ENCODE measurements around the gene DAPL1. TPM values are rescaled to one million over a fixed set of nuclear protein-coding genes. Genes with fewer than 3 reads are reported as not detected.

The DAPL1 gene
- total RNA-seq, 1 donor from 2014 or later: not detected

DNA sequence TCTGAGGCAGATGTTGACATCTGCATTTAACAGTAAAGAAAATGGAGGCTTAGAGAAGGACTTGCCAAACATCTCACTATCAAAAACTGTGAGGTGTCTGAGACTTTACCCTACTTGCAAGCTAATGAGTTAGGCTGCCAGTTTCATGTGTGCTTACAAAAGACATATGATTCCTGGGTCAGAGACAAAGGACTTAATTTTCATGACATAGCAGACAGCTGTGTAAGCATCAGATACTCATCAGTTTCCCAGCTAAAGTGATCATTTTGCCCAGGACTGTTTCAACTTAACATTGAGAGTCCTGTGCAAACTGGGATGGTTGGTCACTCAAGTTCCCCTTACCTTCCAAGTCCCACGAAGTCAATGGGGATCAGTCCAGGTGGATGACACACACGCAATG, 18.9 kb upstream of the DAPL1 start:
- intact Hi-C loops (cut with micrococcal nuclease): no loop called here

DNA sequence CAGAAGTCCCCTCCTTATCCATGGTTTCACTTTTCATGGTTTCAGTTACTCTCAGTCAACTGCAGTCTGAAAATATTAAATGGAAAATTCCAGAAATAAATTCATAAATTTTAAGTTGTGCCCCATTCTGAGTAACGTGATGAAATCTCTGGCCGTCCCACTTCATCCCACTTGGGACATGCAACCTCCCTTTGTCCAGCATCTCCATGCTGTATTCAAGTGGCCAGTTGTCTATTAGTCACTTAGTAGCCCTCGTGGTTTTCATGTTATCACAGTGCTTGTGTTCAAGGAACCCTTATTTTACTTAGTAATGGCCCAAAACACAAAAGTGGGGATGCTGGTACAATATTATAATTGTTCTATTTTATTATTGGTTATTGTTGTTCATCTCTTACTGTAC, 18.0 kb upstream of the DAPL1 start:
- intact Hi-C loops (cut with micrococcal nuclease): no loop called here

DNA sequence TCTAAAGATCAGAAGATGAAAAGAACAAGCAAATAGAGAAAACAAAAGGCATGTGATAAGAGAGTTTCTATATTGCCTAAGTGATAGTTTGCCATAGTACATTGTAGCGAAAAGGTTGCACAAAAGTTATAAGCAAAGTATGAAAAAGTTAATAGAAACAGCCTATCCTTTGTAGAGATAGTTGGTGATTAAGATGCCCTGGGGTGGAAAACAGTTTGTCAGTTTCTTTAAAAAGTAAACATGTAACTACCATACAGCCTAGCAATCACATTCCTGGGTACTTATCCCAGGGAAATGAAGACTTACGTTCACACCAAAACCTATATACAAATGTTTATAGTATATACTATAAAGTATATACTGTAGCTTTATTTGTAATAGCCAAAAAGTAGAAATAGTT, 16.9 kb upstream of the DAPL1 start:
- intact Hi-C loops (cut with micrococcal nuclease): no loop called here

DNA sequence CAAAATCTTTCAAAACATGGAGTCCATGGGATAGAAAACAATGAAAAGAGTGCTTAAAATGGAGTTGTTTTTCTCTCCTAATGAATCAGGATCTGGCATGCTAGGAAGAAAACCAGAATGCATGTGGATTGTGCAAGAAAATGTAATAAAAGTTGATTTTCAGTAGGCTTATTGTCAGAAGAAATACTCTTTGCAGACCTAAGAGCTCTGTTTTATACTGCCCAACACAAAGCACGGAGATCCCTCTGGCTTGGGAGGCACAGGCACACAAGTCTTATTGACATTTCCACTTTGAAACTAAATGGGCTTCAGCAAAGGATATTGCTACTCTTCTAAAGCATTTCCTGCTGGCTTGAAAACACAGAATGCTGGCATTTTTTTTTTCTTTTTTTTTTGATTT, 15.5 kb upstream of the DAPL1 start:
- intact Hi-C loops (cut with micrococcal nuclease): no loop called here

DNA sequence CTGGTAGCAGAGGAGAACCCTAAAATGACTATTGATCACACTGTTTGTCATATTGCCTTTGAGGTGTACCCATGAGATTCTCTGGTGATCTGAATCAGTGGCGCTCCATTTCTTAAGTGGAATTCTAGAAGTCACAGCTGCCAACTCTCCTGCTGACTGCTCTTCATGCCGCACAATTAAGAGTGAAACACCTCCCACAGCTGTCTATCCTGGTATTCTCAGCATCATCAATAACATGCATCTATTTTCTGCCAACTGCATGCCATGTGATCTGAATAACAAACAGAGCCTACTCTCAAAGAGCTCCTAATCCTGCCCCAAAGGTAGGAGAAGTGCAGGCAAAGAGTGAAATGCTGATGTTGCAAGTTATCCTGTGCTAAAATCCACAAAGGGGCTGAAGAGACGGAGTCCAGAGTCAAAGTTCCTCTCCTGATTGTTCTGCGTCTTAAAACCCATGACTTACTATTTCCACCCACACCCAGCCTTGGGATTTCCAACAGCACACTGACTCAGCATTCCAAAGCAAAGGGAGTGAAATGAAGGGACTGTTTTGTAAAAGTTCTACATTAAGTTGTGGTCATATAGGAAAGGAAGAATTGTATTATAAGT, 13.7 kb upstream of the DAPL1 start:
- intact Hi-C loops (cut with micrococcal nuclease): no loop called here

DNA sequence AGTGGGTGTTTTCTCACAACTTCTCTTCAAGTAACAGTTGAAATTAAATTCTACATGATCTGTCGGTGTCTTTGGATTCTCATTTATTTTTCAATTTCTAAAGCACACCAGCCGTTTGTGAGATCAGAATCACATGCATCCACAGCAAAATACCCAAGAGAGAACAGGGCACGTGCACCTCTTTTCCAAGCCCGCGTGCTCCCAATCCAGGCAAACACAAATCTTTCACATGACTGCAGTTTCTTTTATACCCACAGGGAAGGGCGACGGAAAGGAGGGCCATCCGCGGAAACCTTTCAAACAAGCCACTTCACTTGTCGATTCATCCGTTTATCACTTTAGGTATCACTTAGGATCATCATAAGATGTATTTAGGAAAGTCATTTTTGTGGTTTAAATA, 13.0 kb upstream of the DAPL1 start:
- intact Hi-C loops (cut with micrococcal nuclease): no loop called here

DNA sequence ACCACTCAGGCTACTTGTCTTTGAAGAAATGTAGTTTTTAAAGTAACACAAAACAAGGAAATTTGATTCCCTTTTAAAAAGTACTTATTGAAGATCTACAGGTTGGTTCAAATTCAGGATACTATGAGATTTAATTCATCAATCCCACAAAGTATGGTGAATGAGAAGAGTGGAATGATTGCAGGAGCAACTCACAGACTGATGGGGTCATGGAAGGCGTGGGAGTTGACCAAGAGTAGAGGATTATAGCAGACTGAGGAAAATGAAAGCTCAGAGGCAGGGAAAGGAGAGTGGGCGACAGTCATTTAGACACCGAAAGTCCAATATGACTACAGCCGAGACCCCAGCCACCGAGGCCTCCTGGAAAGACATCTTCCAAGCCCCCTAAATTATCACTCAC, 12.5 kb upstream of the DAPL1 start:
- intact Hi-C loops (cut with micrococcal nuclease): no loop called here

DNA sequence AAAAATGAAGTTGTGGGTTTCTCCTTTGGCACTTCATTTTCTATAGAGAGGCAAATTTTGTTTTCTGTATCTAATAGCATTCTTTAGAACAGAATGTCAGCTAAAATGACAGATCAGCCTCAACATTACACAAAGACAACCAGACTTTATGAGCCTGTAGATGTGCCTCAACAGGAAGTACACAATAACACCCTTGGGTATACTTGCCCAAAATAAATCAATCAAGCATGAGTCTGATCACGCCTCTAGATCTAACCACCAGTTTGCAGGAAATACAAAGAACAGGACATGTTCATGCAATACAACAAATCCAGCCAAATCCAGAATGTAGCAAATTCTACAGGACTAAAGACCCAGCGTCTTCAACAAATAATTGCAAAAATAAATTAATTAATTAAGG, 11.2 kb upstream of the DAPL1 start:
- intact Hi-C loops (cut with micrococcal nuclease): no loop called here

DNA sequence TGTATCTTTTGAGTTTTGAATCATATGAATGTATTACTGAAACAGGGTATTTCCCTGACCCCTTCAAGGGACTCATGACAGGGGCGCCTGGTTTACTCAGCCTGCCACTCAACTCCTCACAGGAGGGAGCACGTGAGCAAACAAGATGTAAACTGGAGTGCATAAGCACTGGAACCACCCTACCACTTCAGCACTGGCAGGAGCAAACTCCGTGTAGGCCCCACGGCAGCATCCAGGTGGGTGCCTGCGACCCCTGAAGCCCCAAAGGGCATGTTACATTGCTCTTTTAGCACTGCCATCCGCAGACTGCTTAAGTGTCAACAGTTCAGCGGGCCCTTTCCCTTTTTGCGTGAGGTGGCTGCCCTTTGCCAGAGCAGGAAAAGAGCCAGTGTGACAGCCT, 8.2 kb upstream of the DAPL1 start:
- intact Hi-C loops (cut with micrococcal nuclease): no loop called here

DNA sequence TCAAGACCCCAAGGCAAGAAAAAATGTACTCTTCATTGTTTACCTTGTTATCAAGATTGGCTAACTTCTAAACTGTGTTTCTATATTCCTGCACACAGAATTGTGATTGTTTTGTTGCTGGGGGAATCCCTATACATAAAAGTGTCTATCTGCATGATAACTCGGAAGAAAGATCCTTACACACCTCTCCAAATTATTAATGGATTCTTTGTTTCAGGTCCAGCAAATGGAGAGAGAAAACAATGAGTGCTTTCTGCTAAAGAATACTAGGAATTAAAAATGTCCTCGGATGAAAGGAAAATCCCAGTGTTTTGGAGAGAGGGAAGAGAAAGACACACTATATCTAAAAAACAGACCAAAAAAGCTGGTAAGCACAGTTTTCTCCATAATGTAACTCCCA, 6.2 kb upstream of the DAPL1 start:
- intact Hi-C loops (cut with micrococcal nuclease): no loop called here

DNA sequence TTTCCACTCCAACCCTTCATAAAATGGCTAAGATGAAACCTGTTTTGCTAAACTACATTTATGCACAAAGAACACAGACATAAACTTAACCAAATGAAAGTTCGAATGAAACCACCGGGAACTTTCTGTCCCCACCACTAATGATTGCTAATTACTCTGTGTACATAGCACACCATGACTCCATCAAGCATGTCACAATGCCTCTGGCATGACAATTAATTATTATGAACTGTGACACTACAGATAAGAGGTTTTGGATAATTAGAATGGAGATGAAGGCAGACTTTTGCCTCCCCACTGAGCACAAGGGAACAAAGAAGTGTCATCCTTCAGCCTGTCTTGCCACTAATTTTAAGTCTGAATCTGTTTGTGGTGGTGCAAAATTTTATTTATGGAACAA, 1.5 kb downstream of the DAPL1 start:
- intact Hi-C loops (cut with micrococcal nuclease): no loop called here

DNA sequence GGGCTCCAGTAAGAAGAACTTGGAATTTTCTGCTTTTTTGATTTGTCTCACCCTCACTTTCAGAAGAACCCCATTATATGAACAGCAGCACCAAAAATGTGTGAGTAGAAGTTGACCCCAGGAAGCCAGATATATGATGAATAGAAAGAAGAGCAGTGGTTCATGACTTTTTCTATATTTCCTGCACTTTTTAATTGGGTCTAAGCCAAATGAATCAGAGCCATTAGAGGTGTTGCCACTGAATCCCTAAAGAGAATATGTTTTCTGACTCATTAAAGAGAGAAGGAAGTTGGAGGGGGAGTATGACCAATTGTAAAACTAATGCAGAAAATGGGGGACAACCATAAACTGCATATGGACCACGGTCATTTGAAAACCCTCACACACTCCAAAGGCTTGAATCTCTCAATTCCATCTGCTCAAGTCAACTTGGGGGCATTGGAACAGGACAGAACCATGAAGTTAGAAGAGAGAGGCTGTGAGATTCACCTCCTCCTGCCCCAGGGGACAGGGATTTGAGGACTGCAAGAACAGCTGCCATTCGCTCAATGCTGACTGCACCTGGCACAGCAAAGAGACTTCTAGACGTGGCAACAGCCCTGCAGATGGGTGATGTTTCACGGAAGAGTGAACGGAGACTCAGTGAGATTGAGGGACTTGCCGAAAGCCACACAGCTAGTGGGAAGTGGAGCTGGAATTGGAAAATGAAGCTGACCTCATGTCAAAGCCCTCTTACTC, 3.0 kb downstream of the DAPL1 start:
- intact Hi-C loops (cut with micrococcal nuclease): no loop called here

DNA sequence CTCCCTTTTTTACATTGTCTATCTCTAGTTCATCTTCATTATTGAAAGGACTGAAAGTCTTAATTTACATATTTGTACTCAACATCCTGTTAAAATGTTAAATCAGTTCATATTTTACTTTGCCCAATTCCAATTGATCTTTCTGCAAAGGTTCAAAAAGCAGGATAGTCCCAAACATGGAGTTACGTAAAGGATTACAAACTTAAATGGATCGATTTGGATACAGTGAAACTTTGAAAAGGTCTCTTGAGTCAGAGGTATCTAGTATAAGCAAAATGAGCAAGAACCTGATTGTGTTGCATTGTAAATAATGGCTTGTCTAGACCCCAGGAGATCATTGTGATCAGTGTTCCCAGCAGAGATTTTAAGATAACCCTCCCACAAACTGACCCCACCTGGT, 4.1 kb downstream of the DAPL1 start:
- intact Hi-C loops (cut with micrococcal nuclease): no loop called here

DNA sequence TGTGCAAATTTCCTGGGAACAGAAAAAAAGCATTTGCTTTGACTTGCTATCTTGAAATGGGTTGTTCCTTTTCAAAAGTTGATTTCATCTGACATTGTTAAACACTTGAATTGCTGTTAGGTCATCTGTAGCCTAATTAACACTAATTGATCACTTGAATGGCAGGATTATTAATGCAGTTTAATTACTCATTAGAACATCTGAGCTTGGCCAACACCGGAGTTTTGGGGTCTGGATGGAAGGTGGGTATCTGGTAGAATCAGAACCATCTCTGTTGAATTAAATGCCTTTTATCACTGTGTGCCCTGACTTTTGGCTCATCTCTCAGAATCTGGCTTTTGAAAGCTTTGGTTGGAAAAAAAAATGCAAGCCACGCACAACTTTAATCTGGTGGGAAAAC, 8.4 kb downstream of the DAPL1 start:
- intact Hi-C loops (cut with micrococcal nuclease): no loop called here

DNA sequence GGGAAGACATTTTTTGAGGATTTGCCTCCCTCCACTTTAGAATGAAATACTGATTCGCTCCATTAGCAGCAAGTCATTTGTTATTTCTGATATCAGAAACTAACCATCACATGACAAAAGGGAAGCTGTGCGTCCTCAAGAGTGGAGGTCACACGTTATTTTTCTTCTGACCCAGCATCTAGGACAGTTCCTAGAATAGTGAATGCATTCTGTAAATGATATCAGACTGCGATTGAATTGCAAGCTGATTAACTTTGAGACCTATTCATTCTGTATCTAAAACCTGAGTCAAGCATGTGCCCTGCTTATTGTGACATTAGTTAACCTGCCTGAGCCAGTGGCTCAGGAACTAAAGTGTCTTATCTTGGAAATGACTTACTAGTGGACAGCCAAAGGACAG, 10.1 kb downstream of the DAPL1 start:
- intact Hi-C loops (cut with micrococcal nuclease): no loop called here

DNA sequence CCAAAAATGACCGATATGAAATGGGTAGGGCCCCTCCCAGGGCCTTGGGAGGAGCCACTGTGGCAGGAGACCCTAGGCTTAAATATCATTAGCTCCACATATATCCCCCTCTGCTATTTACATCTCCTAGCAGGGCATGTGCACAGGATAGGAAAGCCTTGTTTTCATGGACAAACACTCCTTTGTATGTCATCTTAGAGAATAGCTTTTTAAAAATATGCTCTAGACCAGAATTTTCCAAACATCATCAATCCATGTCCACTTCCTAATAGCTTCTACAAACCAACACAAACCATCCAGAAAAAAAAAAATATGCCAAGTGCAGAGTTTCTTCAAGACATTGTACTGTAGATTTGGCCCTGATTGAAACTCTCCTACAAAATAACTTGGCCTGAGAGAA, 10.8 kb downstream of the DAPL1 start:
- intact Hi-C loops (cut with micrococcal nuclease): no loop called here

DNA sequence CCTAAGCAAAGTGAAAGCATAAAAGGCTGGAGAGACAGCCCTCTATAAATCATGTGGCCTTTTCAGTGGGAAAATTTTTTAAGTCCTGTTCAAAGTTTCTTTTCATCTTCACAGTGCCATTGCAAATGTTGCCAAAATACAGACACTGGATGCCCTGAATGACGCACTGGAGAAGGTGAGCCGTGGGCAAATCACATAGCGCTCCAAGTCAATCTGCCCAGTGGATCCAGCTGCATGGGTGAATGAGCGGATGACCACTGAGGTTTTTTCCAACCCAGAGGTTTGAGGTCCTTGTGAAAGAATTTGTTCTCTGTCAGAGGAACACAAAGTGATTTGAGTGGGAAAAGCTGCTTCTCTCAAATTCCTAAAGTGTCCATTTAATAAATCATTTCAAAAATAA, 11.8 kb downstream of the DAPL1 start:
- intact Hi-C loops (cut with micrococcal nuclease): no loop called here

DNA sequence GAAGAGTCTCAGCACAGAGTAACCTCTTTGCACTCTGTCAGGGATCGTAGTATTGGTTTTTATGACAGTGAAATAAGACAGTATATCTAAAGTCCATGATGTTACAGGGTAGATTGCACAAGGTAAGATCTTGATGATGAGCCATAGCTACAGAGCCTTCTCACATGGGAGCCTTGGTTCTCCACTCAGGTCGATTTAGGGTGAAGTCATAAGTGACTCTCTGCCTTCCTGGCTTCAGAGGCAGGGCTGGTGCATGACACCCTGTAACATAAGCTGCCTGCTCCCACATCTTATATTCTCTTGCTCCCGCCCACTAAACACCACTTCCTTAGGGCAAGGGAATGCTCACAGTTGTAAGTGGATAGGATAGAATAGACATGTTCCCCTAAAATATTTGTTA, 13.3 kb downstream of the DAPL1 start:
- intact Hi-C loops (cut with micrococcal nuclease): no loop called here

DNA sequence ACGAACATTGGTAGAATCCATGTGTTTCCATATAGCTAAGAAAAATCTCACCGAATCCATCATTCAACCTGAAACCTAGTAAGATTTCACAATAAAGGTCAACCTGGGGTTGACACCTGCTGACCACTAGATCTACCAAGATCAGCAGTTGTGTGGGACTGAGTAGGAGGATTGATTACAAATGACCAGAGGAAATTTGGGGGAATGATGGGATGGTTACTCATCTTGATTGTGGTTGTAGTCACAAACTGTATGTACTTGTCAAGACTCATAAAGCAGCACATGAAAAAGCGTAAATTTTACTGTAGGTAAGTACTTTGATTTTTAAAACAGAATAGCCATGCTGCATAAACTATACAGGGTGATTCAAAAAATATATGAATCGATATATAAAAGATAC, 14.7 kb downstream of the DAPL1 start:
- intact Hi-C loops (cut with micrococcal nuclease): no loop called here

DNA sequence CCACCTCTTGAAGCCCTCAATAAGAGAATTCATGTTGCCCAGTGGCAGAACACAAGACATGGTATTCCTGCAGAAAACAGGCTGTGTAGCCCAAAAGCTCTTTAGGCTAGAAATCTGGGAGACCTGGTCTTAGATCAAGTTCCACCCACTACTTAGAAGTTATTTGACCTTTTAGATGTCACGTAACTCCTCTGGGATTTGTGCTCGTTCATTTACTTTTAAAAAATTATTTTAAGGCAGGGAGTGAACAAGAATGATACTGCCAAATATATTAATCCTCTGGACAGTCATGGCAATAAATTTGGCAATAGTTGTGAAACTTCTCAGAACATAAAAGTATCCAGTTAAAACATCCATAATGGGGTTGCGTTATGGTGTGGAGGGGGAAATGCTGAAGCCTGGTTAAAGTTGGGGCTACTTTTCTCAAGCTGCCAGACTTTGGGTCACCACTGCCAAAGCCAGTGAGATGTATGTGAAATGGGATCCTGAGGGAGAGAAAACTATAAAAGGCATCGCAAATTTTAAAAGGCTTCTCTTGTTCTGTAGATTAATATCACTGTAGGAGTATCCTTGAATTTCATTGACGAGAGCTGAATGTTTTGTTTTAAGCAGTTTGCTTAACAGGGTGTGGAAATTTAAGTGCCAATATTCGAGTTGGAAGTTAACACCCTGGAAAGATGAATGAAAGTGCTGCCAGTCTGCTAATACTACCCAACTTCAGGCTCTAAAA, 15.8 kb downstream of the DAPL1 start:
- intact Hi-C loops (cut with micrococcal nuclease): no loop called here

DNA sequence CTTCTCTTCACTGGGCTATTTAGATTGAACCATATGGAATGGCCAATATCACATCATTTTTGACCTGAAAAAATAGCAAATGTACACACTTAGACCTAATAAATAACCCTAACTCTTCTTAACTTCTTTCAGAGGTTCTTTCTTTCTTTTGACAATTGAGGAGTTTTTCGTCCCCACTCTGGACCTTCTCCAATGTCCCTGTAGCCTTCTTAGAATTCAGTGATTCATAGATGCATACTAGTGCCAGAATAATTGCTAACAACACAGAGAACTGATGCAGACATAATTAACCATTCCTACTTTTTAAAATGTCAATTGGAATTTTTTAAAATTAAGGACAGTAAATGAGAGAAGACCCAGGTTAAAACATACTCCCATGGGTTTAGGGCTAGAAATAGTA, 20.0 kb downstream of the DAPL1 start:
- intact Hi-C loops (cut with micrococcal nuclease): no loop called here

DNA sequence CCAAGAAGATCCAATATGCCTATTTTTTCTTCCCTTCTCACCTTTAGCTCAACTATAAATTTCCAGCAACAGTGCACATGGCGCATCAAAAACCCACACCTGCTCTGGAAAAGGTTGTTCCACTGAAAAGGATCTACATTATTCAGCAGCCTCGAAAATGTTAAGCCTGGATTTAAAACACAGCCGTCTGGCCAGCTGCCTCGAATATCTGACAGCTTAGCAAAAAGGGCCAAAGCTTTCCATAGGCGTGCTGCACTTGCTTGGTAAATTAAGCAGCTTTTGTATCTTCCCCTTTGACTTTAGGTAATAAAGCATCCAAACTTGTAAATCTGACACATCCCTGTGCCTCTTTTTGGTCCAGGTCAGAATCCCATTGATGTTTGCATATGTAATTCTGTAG, 20.5 kb downstream of the DAPL1 start:
- intact Hi-C loops (cut with micrococcal nuclease): no loop called here

DNA sequence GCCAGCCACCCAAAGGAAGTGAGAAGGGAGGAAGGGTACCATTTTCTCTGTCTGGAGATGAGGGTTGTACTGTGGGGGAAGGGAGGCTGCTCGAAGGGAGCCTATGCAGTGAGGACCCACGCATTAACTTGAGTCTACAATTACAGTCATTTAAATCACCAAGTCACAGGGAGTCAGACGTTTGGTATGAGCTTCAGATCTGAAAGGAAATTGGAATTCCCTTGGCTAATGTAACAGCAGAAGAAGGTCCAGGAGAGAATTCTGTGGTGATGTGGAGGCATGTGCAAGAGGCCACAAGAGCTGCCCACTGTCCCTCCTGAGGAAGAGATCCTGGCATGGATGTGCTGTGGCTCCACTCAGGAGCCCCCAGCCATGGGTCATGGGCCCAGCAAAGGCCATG, 22.5 kb downstream of the DAPL1 start:
- intact Hi-C loops (cut with micrococcal nuclease): no loop called here

All from T-helper 1 cell treated with Interleukin-12 subunit alpha and Interleukin-12 subunit beta and Interleukin-4 antibody, amounts not matched to agents 30 ng/mL and 1 ng/mL, for 36 hours (primary cell).